ENCODE results near the gene AMT. TPM values are rescaled to one million over a fixed set of nuclear protein-coding genes. Genes with fewer than 3 reads are reported as not detected.
A peak's percentile ranks its signal among the peaks of the same experiment; 100 is the strongest.

The AMT gene
- polyA plus RNA-seq, 2 of the 4 experiments (the other 2 are of a cell fraction): 0.83 to 1.4 TPM

GRCh38 chr3:49410846-49411534 lies 11.3 kb downstream of the AMT start:
- 1% methylated on average over 32 of the region's 33 CpGs for WGBS (ENCODE audit: missing lambda C conversion rate)
- H3K4me1 ChIP-seq: peaks cover 49% of the 10 kb centered on the region
- peak overlapping the region; percentile 98 for H3K4me3 ChIP-seq
- H3K4me2 ChIP-seq: peak overlapping the region; percentile 87
- ChIA-PET POLR2A (interaction anchor here (1.1 to 1.2 kb wide), 4 partner anchors 18 to 318 kb away, joined by 3 to 17 read pairs (median 5); partner anchors contain the start of genes GPX1, NICN1 and QRICH1), CTCF (no interaction called here)
- FAIRE-seq (no peak), ATAC-seq (no peak), DNase-seq (ENCODE audit: low read depth in 1 of 2, low spot score in 1 of 2) (no peak)
- no peaks in the 10 kb centered on the region for H3K9me3 ChIP-seq
- no peak for TF ChIP-seq TFCP2L1 (CRISPR knock-in tag; IDR thresholded peaks at IDR 0.05)
- TF ChIP-seq PHF8 (IDR thresholded peaks at IDR 0.05; ENCODE audit: borderline replicate concordance, low read depth): peak; percentile 33; the same call in 1 of the 2 replicates
- TF ChIP-seq EHF (CRISPR knock-in tag; IDR thresholded peaks at IDR 0.05): no peak
- no peak for TF ChIP-seq TP53 (CRISPR knock-in tag; IDR thresholded peaks at IDR 0.05)
- no peak for TF ChIP-seq EHMT2 (IDR thresholded peaks at IDR 0.05; ENCODE audit: low read depth)
- no peak for TF ChIP-seq HMGXB4 (CRISPR knock-in tag; IDR thresholded peaks at IDR 0.05; ENCODE audit: borderline replicate concordance)
- TF ChIP-seq KDM5A (IDR thresholded peaks at IDR 0.05): no peak
- peak overlapping the region; percentile 98 to 99 for H3K27ac ChIP-seq

GRCh38 chr3:49410066-49410845 lies 12.0 kb downstream of the AMT start:
- POLR2A ChIA-PET: no interaction called here
- TF ChIP-seq RFX5 (IDR thresholded peaks at IDR 0.05) (no peak), BCL3 (IDR thresholded peaks at IDR 0.05) (no peak), KDM1A (IDR thresholded peaks at IDR 0.05; ENCODE audit: low read depth) (peak; percentile 91)
- Histone ChIP-seq H3K4me3 (peak overlapping the region; percentile 98), H3K4me2 (peak overlapping the region; percentile 87), H3K27ac (peak overlapping the region; percentile 98 to 99), H3K4me1 (peaks cover 55% of the 10 kb centered on the region), H3K9me3 (no peaks in the 10 kb centered on the region)
- no peak for ATAC-seq
- no peak for FAIRE-seq
- CTCF ChIA-PET: interaction anchor here (0.7 to 2.5 kb wide), 3 partner anchors 18 to 239 kb away, joined by 3 to 7 read pairs (median 3); partner anchors contain the start of genes KLHDC8B and USP4
- no peak for DNase-seq (ENCODE audit: low read depth in 1 of 2, low spot score in 1 of 2)
- WGBS (ENCODE audit: missing lambda C conversion rate): 18% methylated on average over 4 of the region's 4 CpGs

GRCh38 chr3:49406571-49407565 lies 15.4 kb downstream of the AMT start:
- TF ChIP-seq MAX (IDR thresholded peaks at IDR 0.05): no peak
- TF ChIP-seq RCOR1 (IDR thresholded peaks at IDR 0.05; ENCODE audit: low read depth, low read length): no peak
- TF ChIP-seq ZFP36 (IDR thresholded peaks at IDR 0.05; ENCODE audit: borderline replicate concordance, partially characterized antibody): no peak
- TF ChIP-seq HDAC2 (IDR thresholded peaks at IDR 0.05): no peak
- TF ChIP-seq SREBF2 (IDR thresholded peaks at IDR 0.05): no peak
- no peak for TF ChIP-seq TFCP2L1 (CRISPR knock-in tag; IDR thresholded peaks at IDR 0.05)
- no peak for TF ChIP-seq PHF8 (IDR thresholded peaks at IDR 0.05; ENCODE audit: borderline replicate concordance, low read depth)
- TF ChIP-seq MYC (IDR thresholded peaks at IDR 0.05; ENCODE audit: borderline replicate concordance, low read length): no peak
- no peak for TF ChIP-seq JUNB (IDR thresholded peaks at IDR 0.05)
- TF ChIP-seq KDM5A (IDR thresholded peaks at IDR 0.05): no peak
- TF ChIP-seq NPAS2 (CRISPR knock-in tag; IDR thresholded peaks at IDR 0.05; ENCODE audit: borderline replicate concordance): no peak
- TF ChIP-seq PBX3 (IDR thresholded peaks at IDR 0.05): no peak
- TF ChIP-seq JUN (IDR thresholded peaks at IDR 0.05): no peak
- TF ChIP-seq CBX8 (IDR thresholded peaks at IDR 0.05): no peak
- no peak for TF ChIP-seq MAFK (IDR thresholded peaks at IDR 0.05; ENCODE audit: partially characterized antibody)
- TF ChIP-seq RAD21 (conservative IDR thresholded peaks at IDR 0.05 in 1 of 2, IDR thresholded peaks at IDR 0.05 in 1 of 2): no peak
- TF ChIP-seq CHD2 (IDR thresholded peaks at IDR 0.05; ENCODE audit: low read length, partially characterized antibody): no peak
- 61% methylated on average over 17 of the region's 17 CpGs for WGBS (ENCODE audit: missing lambda C conversion rate)
- ChIA-PET POLR2A (interaction anchor here (0.6 kb wide), 1 partner anchor 23 kb away, joined by 3 read pairs; no protein-coding TSS in a partner anchor), CTCF (interaction anchor here (0.6 kb wide), 2 partner anchors 8 to 23 kb away, joined by 3 read pairs; partner anchors contain the start of gene NICN1)
- ATAC-seq (no peak), DNase-seq (ENCODE audit: low read depth in 1 of 2, low spot score in 1 of 2) (no peak), FAIRE-seq (no peak)
- H3K27ac ChIP-seq: no peak overlapping the region
- H3K4me2 ChIP-seq: peak overlapping the region; percentile 32; the same call in 2 of the 3 replicates
- peaks cover 55% of the 10 kb centered on the region; the same call in 2 of the 3 replicates for H3K4me1 ChIP-seq
- no peak overlapping the region for H3K4me3 ChIP-seq
- H3K9me3 ChIP-seq: no peaks in the 10 kb centered on the region

Measured in A549 (cell line).